ENCODE measurements around the gene WDFY4.

The WDFY4 gene

DNA sequence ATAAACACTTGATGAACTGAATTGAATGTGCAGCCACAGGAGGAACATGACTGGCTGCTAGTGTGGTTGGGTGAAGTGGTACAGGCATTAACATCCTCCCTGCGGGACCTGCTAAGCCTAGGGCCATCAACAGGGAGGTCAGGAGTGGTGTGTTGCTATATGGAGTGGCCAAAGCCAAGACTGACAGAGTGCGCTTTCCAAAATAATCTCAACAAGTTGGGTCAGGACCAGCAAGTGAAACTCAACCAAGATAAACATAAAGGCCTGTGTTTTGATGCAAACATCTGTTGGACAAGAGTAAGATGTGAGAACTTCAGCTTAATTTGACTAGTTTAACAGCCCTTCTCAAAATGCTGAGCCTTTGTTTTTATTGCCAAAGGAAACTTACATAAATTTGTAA, 97.7 kb downstream of the WDFY4 start:
- TF ChIP-seq HDGF (IDR thresholded peaks at IDR 0.05; ENCODE audit: borderline replicate concordance) (no peak), TARDBP (IDR thresholded peaks at IDR 0.05) (no peak), FOXA1 (IDR thresholded peaks at IDR 0.05) (no peak), SUZ12 (IDR thresholded peaks at IDR 0.05) (no peak), ARNT (IDR thresholded peaks at IDR 0.05) (no peak), ZNF384 (IDR thresholded peaks at IDR 0.05) (no peak), ELF4 (IDR thresholded peaks at IDR 0.05) (no peak)
- no peak for DNase-seq (ENCODE audit: extremely low spot score)
- ChIA-PET POLR2A (no interaction called here), CTCF (no interaction called here)

- TF ChIP-seq L3MBTL2 (conservative IDR thresholded peaks at IDR 0.05) = no peak
- no peak for TF ChIP-seq FOXK2 (IDR thresholded peaks at IDR 0.05)
- no peak for TF ChIP-seq CTBP1 (IDR thresholded peaks at IDR 0.05; ENCODE audit: borderline replicate concordance)
- DNase-seq (ENCODE audit: extremely low spot score) = no peak
- ChIA-PET POLR2A (no interaction called here), CTCF (no interaction called here)
These were observed 99.4 kb downstream of the WDFY4 start for GRCh38 chr10:48784031-48784430.

- no peak for DNase-seq (ENCODE audit: extremely low spot score)
- no peak for TF ChIP-seq L3MBTL2 (conservative IDR thresholded peaks at IDR 0.05)
- ChIA-PET POLR2A (no interaction called here), CTCF (no interaction called here)
These were observed 101.1 kb downstream of the WDFY4 start for GRCh38 chr10:48785796-48786195.

GRCh38 chr10:48786606-48787282, 102.1 kb downstream of the WDFY4 start:
- ChIA-PET POLR2A (no interaction called here), CTCF (no interaction called here)
- DNase-seq (ENCODE audit: extremely low spot score) = no peak
- TF ChIP-seq TARDBP (IDR thresholded peaks at IDR 0.05) (no peak), FOXM1 (IDR thresholded peaks at IDR 0.05; ENCODE audit: borderline replicate concordance) (no peak), SUZ12 (IDR thresholded peaks at IDR 0.05) (no peak), CTBP1 (IDR thresholded peaks at IDR 0.05; ENCODE audit: borderline replicate concordance) (no peak), L3MBTL2 (conservative IDR thresholded peaks at IDR 0.05) (no peak), ARNT (IDR thresholded peaks at IDR 0.05) (no peak), FOXA1 (IDR thresholded peaks at IDR 0.05) (no peak), NFRKB (IDR thresholded peaks at IDR 0.05) (no peak), FOXK2 (IDR thresholded peaks at IDR 0.05) (no peak), SP1 (IDR thresholded peaks at IDR 0.05) (no peak), ELF4 (IDR thresholded peaks at IDR 0.05) (no peak), ZNF384 (IDR thresholded peaks at IDR 0.05) (no peak), BHLHE40 (IDR thresholded peaks at IDR 0.05; ENCODE audit: borderline replicate concordance) (no peak), LEF1 (IDR thresholded peaks at IDR 0.05; ENCODE audit: borderline replicate concordance) (no peak), HDGF (IDR thresholded peaks at IDR 0.05; ENCODE audit: borderline replicate concordance) (no peak)
- TF ChIP-seq, protein P1, sequence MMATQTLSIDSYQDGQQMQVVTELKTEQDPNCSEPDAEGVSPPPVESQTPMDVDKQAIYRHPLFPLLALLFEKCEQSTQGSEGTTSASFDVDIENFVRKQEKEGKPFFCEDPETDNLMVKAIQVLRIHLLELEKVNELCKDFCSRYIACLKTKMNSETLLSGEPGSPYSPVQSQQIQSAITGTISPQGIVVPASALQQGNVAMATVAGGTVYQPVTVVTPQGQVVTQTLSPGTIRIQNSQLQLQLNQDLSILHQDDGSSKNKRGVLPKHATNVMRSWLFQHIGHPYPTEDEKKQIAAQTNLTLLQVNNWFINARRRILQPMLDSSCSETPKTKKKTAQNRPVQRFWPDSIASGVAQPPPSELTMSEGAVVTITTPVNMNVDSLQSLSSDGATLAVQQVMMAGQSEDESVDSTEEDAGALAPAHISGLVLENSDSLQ (IDR thresholded peaks at IDR 0.05) = no peak

DNA sequence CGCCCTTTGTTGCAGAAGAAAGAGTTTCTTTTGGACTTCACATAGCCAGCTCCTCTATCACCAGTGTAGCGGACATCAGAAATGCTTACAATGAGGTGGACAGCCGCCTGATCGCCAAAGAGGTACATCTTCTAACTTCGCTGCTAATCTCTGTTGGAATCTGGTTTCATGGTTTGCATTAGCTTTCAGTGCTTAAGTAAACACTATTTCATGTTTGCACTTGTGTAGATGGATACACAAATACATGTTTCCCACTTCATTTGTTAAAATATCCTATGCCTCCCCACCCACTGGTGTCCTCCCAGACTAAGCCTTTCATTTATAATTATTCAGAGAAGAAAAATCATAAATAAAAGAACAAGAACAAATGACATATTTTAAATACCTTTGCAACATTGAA, 103.9 kb downstream of the WDFY4 start:
- TF ChIP-seq FOXA1 (IDR thresholded peaks at IDR 0.05) (no peak), TARDBP (IDR thresholded peaks at IDR 0.05) (no peak), L3MBTL2 (conservative IDR thresholded peaks at IDR 0.05) (no peak), LEF1 (IDR thresholded peaks at IDR 0.05; ENCODE audit: borderline replicate concordance) (no peak), CTBP1 (IDR thresholded peaks at IDR 0.05; ENCODE audit: borderline replicate concordance) (no peak), NFRKB (IDR thresholded peaks at IDR 0.05) (no peak), FOXM1 (IDR thresholded peaks at IDR 0.05; ENCODE audit: borderline replicate concordance) (no peak)
- TF ChIP-seq, protein P1 (IDR thresholded peaks at IDR 0.05) = no peak
- ChIA-PET CTCF (no interaction called here), POLR2A (no interaction called here)
- no peak for DNase-seq (ENCODE audit: extremely low spot score)

DNA sequence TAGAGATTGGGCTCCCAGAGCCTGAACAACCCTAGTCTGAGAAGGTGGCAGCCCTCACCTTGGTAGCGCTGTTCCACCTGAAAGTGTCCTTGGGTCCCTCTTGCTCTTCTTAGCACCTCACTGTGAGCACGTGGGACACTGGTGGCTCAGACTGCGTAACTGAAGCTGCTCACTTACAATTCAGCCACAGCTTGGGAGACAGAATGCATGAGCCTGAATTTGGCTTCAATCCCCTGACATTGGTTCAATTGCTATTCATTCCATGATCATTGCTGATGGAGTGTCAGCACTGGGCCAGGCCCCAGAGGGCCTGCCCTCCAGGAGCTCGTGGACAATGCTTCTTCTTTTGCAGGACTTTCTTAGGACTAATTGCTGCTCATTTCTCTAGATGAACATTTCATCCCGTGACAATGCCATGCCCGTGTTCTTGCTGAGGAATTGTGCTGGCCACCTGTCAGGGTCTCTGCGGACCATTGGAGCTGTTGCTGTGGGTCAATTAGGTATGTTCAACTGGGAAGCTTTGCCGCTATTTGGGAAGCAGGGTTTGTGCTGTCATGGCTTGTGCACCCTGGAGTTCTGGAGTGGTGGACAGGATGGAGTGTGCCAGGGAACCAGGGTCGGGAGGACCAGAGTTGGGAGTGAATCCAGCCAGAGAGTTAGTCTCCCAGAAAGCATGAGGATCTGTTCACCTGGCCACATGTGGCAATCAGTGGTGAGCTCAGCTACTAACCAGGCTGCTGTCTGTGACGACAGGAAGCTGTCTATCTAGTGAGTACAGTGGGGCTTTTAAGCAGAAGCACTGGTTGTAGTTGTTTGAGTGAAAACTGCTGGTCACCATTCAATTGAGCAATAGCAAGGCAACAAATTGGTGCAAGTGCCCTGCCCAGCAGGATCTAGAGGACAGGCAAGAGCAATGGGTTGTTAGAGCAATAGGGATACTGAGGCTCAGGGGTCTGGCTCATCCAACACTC, 105.1 kb downstream of the WDFY4 start:
- ChIA-PET CTCF (no interaction called here), POLR2A (no interaction called here)
- no peak for DNase-seq (ENCODE audit: extremely low spot score)
- TF ChIP-seq SP1 (IDR thresholded peaks at IDR 0.05) (no peak), ZNF384 (IDR thresholded peaks at IDR 0.05) (no peak), FOXM1 (IDR thresholded peaks at IDR 0.05; ENCODE audit: borderline replicate concordance) (no peak), NFRKB (IDR thresholded peaks at IDR 0.05) (no peak), FOXK2 (IDR thresholded peaks at IDR 0.05) (no peak), CTBP1 (IDR thresholded peaks at IDR 0.05; ENCODE audit: borderline replicate concordance) (no peak), BHLHE40 (IDR thresholded peaks at IDR 0.05; ENCODE audit: borderline replicate concordance) (no peak), TARDBP (IDR thresholded peaks at IDR 0.05) (no peak), LEF1 (IDR thresholded peaks at IDR 0.05; ENCODE audit: borderline replicate concordance) (no peak), ARNT (IDR thresholded peaks at IDR 0.05) (no peak), HDGF (IDR thresholded peaks at IDR 0.05; ENCODE audit: borderline replicate concordance) (no peak), FOXA1 (IDR thresholded peaks at IDR 0.05) (no peak), ELF4 (IDR thresholded peaks at IDR 0.05) (no peak), SUZ12 (IDR thresholded peaks at IDR 0.05) (no peak), L3MBTL2 (conservative IDR thresholded peaks at IDR 0.05) (no peak)
- TF ChIP-seq, protein P1 (IDR thresholded peaks at IDR 0.05) = no peak

Data from HEK293T (cell line).